ENCODE data around the gene GAS7.

The GAS7 gene

GRCh38 chr17:10147761-10148415 lies 50.5 kb downstream of the GAS7 start:
- Histone ChIP-seq H3K79me2 (ENCODE audit: control insufficient read depth, insufficient read depth, low read length) (no peaks in the 10 kb centered on the region), H3K4me1 (ENCODE audit: control insufficient read depth, low read depth, low read length) (no peaks in the 10 kb centered on the region), H2BK120ac (ENCODE audit: low read depth, low read length) (no peak overlapping the region), H3K4me2 (ENCODE audit: low read length) (no peak overlapping the region), H3K27me3 (ENCODE audit: insufficient read depth, low read length, poor library complexity) (no peaks in the 10 kb centered on the region), H3K23ac (ENCODE audit: low read length) (no peak overlapping the region), H3K27ac (ENCODE audit: low read depth, low read length) (no peak overlapping the region), H2BK15ac (replicated peaks; ENCODE audit: low read depth) (no peak overlapping the region), H3K36me3 (ENCODE audit: control insufficient read depth, insufficient read depth, low read length) (no peaks in the 10 kb centered on the region), H3K9ac (ENCODE audit: low read length) (no peak overlapping the region), H3K18ac (ENCODE audit: low read length) (no peak overlapping the region), H2BK5ac (ENCODE audit: low read length) (no peak overlapping the region), H4K8ac (ENCODE audit: low read depth, low read length) (no peak overlapping the region), H4K5ac (ENCODE audit: low read length) (no peak overlapping the region), H3K79me1 (ENCODE audit: low read length) (no peaks in the 10 kb centered on the region), H3K4me3 (ENCODE audit: low read length) (no peak overlapping the region), H3K4ac (ENCODE audit: low read depth, low read length) (no peak overlapping the region), H3K56ac (ENCODE audit: low read length) (no peak overlapping the region), H2AK5ac (ENCODE audit: low read length) (no peak overlapping the region)
- WGBS (ENCODE audit: extremely low coverage, insufficient coverage, low lambda C conversion rate): no CpG with 5 or more reads among the region's 8 CpGs
- DNase-seq: no peak

DNA sequence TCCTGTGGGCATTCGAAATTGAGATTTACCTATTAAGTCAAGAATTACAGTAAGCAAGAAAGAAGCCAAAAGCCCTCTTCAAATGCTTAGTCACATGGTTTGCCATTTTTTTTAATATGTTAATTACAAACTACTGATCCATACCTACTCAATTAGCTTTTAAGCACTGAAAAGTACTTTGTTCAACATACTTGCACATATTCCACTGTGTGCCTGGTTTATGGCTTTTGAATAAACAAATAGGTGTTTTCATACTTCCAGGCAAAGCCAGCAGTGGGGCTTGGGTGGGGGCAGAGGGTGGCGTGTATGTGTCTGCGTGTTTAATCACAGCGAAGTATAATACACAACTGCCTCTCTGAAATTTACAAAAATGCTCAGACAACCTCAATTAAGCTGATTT lies 51.4 kb downstream of the GAS7 start:
- no peaks in the 10 kb centered on the region for H3K79me1 ChIP-seq (ENCODE audit: low read length)
- no peak overlapping the region for H2BK5ac ChIP-seq (ENCODE audit: low read length)
- DNase-seq: no peak
- no peak overlapping the region for H4K5ac ChIP-seq (ENCODE audit: low read length)
- no peak overlapping the region for H3K18ac ChIP-seq (ENCODE audit: low read length)
- H3K4me3 ChIP-seq (ENCODE audit: low read length): no peak overlapping the region
- no peaks in the 10 kb centered on the region for H3K79me2 ChIP-seq (ENCODE audit: control insufficient read depth, insufficient read depth, low read length)
- H3K9ac ChIP-seq (ENCODE audit: low read length): no peak overlapping the region
- H3K4me1 ChIP-seq (ENCODE audit: control insufficient read depth, low read depth, low read length): no peaks in the 10 kb centered on the region
- no peak overlapping the region for H2BK120ac ChIP-seq (ENCODE audit: low read depth, low read length)
- no CpG with 5 or more reads among the region's 4 CpGs for WGBS (ENCODE audit: extremely low coverage, insufficient coverage, low lambda C conversion rate)
- H3K27ac ChIP-seq (ENCODE audit: low read depth, low read length): no peak overlapping the region
- no peak overlapping the region for H3K4me2 ChIP-seq (ENCODE audit: low read length)
- H4K8ac ChIP-seq (ENCODE audit: low read depth, low read length): no peak overlapping the region
- no peaks in the 10 kb centered on the region for H3K27me3 ChIP-seq (ENCODE audit: insufficient read depth, low read length, poor library complexity)
- H3K23ac ChIP-seq (ENCODE audit: low read length): no peak overlapping the region
- H3K36me3 ChIP-seq (ENCODE audit: control insufficient read depth, insufficient read depth, low read length): no peaks in the 10 kb centered on the region
- H2AK5ac ChIP-seq (ENCODE audit: low read length): no peak overlapping the region
- no peak overlapping the region for H2BK15ac ChIP-seq (replicated peaks; ENCODE audit: low read depth)
- H3K4ac ChIP-seq (ENCODE audit: low read depth, low read length): no peak overlapping the region
- no peak overlapping the region for H3K56ac ChIP-seq (ENCODE audit: low read length)

DNA sequence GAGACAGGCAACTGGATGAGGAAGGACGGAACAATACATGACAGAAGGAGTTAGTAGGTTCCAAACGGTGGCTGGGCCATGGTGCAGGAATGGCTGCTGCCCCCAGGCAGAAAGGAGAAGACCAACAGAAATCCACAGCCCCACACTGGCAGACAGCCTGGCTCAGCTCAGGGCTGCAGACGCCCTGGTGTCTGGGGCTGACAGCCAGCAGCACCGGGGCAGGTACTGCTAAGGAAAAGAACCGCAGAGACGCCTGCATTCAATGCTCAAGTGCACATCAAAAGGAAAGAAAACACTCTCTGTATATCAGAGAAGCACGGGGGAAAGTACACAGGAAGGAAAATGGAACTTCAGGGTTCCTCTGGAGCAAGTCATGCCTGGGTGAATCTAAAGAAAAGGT lies 53.4 kb downstream of the GAS7 start:
- WGBS (ENCODE audit: extremely low coverage, insufficient coverage, low lambda C conversion rate): no CpG with 5 or more reads among the region's 7 CpGs

DNA sequence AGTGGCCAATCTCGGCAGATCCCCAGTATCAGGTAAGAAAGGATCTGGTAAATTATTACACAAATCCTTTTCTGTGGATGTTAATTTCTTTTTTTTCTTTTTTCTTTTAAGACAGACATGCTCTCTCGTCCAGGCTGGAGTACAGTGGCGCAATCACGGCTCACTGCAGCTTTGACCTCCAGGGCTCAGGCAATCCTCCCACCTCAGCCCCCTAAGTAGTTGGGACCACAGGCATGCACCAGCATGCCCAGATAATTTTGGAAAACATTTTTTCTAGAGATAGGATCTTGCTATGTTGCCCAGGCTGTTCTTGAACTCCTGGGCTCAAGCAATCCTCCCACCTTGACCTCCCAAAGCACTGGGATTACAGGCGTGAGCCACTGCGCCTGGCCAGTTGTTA lies 54.0 kb downstream of the GAS7 start:
- Histone ChIP-seq H3K4me1 (ENCODE audit: control insufficient read depth, low read depth, low read length) (peaks cover 2% of the 10 kb centered on the region), H3K4ac (ENCODE audit: low read depth, low read length) (no peak overlapping the region), H2BK120ac (ENCODE audit: low read depth, low read length) (no peak overlapping the region)

More for the DNA sequence above, 53.4 kb downstream of the GAS7 start:
- Histone ChIP-seq H3K23ac (ENCODE audit: low read length) (no peak overlapping the region), H3K56ac (ENCODE audit: low read length) (no peak overlapping the region), H3K18ac (ENCODE audit: low read length) (no peak overlapping the region), H3K4me2 (ENCODE audit: low read length) (no peak overlapping the region), H3K9ac (ENCODE audit: low read length) (no peak overlapping the region), H2BK120ac (ENCODE audit: low read depth, low read length) (no peak overlapping the region), H3K36me3 (ENCODE audit: control insufficient read depth, insufficient read depth, low read length) (no peaks in the 10 kb centered on the region), H3K4ac (ENCODE audit: low read depth, low read length) (no peak overlapping the region), H3K79me1 (ENCODE audit: low read length) (no peaks in the 10 kb centered on the region), H4K5ac (ENCODE audit: low read length) (no peak overlapping the region), H4K8ac (ENCODE audit: low read depth, low read length) (no peak overlapping the region), H3K27me3 (ENCODE audit: insufficient read depth, low read length, poor library complexity) (no peaks in the 10 kb centered on the region), H2BK5ac (ENCODE audit: low read length) (no peak overlapping the region), H3K4me3 (ENCODE audit: low read length) (no peak overlapping the region), H2BK15ac (replicated peaks; ENCODE audit: low read depth) (no peak overlapping the region), H3K4me1 (ENCODE audit: control insufficient read depth, low read depth, low read length) (no peaks in the 10 kb centered on the region), H2AK5ac (ENCODE audit: low read length) (no peak overlapping the region), H3K79me2 (ENCODE audit: control insufficient read depth, insufficient read depth, low read length) (no peaks in the 10 kb centered on the region), H3K27ac (ENCODE audit: low read depth, low read length) (no peak overlapping the region)
- no peak for DNase-seq

DNA sequence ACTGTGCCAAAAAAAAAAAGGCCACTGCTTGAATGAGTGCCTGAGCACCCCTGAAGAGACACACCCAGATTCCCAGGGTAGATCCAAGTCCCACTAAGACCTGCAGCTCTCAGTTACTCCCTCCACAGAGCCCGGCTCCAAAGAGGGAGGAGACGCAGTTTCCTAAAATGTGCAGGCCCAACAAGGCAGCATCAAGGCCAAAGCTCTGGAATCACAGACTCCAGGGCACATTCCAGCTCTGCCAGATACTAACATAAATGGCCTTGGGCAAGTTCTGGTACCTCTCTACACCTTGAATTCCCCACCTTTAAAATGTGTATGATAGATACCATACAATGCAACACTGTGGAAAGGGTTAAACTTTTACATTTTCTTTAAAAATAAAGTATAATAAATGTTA lies 57.0 kb downstream of the GAS7 start:
- no peak overlapping the region for H3K18ac ChIP-seq (ENCODE audit: low read length)
- H2AK5ac ChIP-seq (ENCODE audit: low read length): no peak overlapping the region
- H2BK15ac ChIP-seq (replicated peaks; ENCODE audit: low read depth): no peak overlapping the region
- H2BK5ac ChIP-seq (ENCODE audit: low read length): no peak overlapping the region
- H3K36me3 ChIP-seq (ENCODE audit: control insufficient read depth, insufficient read depth, low read length): no peaks in the 10 kb centered on the region
- H3K4me3 ChIP-seq (ENCODE audit: low read length): no peak overlapping the region
- no peaks in the 10 kb centered on the region for H3K79me1 ChIP-seq (ENCODE audit: low read length)
- H3K56ac ChIP-seq (ENCODE audit: low read length): no peak overlapping the region
- H4K8ac ChIP-seq (ENCODE audit: low read depth, low read length): no peak overlapping the region
- H3K9ac ChIP-seq (ENCODE audit: low read length): no peak overlapping the region
- no CpG with 5 or more reads among the region's 2 CpGs for WGBS (ENCODE audit: extremely low coverage, insufficient coverage, low lambda C conversion rate)
- H3K4me2 ChIP-seq (ENCODE audit: low read length): no peak overlapping the region
- H3K27me3 ChIP-seq (ENCODE audit: insufficient read depth, low read length, poor library complexity): no peaks in the 10 kb centered on the region
- peaks cover 2% of the 10 kb centered on the region for H3K4me1 ChIP-seq (ENCODE audit: control insufficient read depth, low read depth, low read length)
- H3K27ac ChIP-seq (ENCODE audit: low read depth, low read length): peak overlapping the region; percentile 23
- H2BK120ac ChIP-seq (ENCODE audit: low read depth, low read length): no peak overlapping the region
- no peak overlapping the region for H4K5ac ChIP-seq (ENCODE audit: low read length)
- DNase-seq: no peak
- H3K4ac ChIP-seq (ENCODE audit: low read depth, low read length): no peak overlapping the region
- H3K23ac ChIP-seq (ENCODE audit: low read length): no peak overlapping the region
- H3K79me2 ChIP-seq (ENCODE audit: control insufficient read depth, insufficient read depth, low read length): no peaks in the 10 kb centered on the region

More for the DNA sequence above, 54.0 kb downstream of the GAS7 start:
- no peak overlapping the region for H4K8ac ChIP-seq (ENCODE audit: low read depth, low read length)
- H3K79me1 ChIP-seq (ENCODE audit: low read length): no peaks in the 10 kb centered on the region
- no peaks in the 10 kb centered on the region for H3K36me3 ChIP-seq (ENCODE audit: control insufficient read depth, insufficient read depth, low read length)
- H2AK5ac ChIP-seq (ENCODE audit: low read length): no peak overlapping the region
- H3K27ac ChIP-seq (ENCODE audit: low read depth, low read length): no peak overlapping the region
- no peak overlapping the region for H2BK5ac ChIP-seq (ENCODE audit: low read length)
- no peak overlapping the region for H3K9ac ChIP-seq (ENCODE audit: low read length)
- H2BK15ac ChIP-seq (replicated peaks; ENCODE audit: low read depth): no peak overlapping the region
- no peaks in the 10 kb centered on the region for H3K79me2 ChIP-seq (ENCODE audit: control insufficient read depth, insufficient read depth, low read length)
- H3K56ac ChIP-seq (ENCODE audit: low read length): no peak overlapping the region
- H4K5ac ChIP-seq (ENCODE audit: low read length): no peak overlapping the region
- no peak overlapping the region for H3K23ac ChIP-seq (ENCODE audit: low read length)
- no CpG with 5 or more reads among the region's 6 CpGs for WGBS (ENCODE audit: extremely low coverage, insufficient coverage, low lambda C conversion rate)
- H3K18ac ChIP-seq (ENCODE audit: low read length): no peak overlapping the region
- H3K27me3 ChIP-seq (ENCODE audit: insufficient read depth, low read length, poor library complexity): no peaks in the 10 kb centered on the region
- H3K4me2 ChIP-seq (ENCODE audit: low read length): no peak overlapping the region
- no peak for DNase-seq
- H3K4me3 ChIP-seq (ENCODE audit: low read length): no peak overlapping the region

DNA sequence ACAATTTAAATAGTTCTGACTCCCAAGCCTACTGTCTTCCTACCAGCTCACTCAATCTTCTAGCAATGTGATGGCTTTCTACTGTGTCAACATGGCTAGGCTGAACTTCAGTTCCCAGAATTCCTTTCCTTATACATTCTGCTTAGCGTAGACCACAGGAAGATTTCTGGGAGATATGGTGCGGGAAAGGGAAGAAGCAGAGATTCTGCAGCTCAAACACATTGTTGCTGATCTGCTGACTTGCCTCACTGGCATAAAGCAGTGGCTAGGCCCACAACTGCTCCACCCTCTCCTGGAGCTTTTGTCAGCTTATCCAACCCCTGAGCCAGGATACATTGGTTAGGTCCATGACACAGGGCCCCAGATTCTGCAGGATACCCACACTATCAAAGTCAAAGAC lies 58.8 kb downstream of the GAS7 start:
- H3K4me3 ChIP-seq (ENCODE audit: low read length): no peak overlapping the region
- H3K4ac ChIP-seq (ENCODE audit: low read depth, low read length): no peak overlapping the region
- H4K8ac ChIP-seq (ENCODE audit: low read depth, low read length): no peak overlapping the region
- H3K27me3 ChIP-seq (ENCODE audit: insufficient read depth, low read length, poor library complexity): no peaks in the 10 kb centered on the region
- H2BK120ac ChIP-seq (ENCODE audit: low read depth, low read length): no peak overlapping the region
- H3K27ac ChIP-seq (ENCODE audit: low read depth, low read length): no peak overlapping the region
- H3K23ac ChIP-seq (ENCODE audit: low read length): no peak overlapping the region
- peak overlapping the region; percentile 30 for H2BK5ac ChIP-seq (ENCODE audit: low read length)
- H4K5ac ChIP-seq (ENCODE audit: low read length): no peak overlapping the region
- no peak overlapping the region for H2AK5ac ChIP-seq (ENCODE audit: low read length)
- DNase-seq: no peak
- H3K9ac ChIP-seq (ENCODE audit: low read length): no peak overlapping the region
- no peak overlapping the region for H3K4me2 ChIP-seq (ENCODE audit: low read length)
- H3K18ac ChIP-seq (ENCODE audit: low read length): no peak overlapping the region
- H3K36me3 ChIP-seq (ENCODE audit: control insufficient read depth, insufficient read depth, low read length): no peaks in the 10 kb centered on the region
- H2BK15ac ChIP-seq (replicated peaks; ENCODE audit: low read depth): no peak overlapping the region
- no CpG with 5 or more reads among the region's 2 CpGs for WGBS (ENCODE audit: extremely low coverage, insufficient coverage, low lambda C conversion rate)
- H3K4me1 ChIP-seq (ENCODE audit: control insufficient read depth, low read depth, low read length): peaks cover 3% of the 10 kb centered on the region
- no peaks in the 10 kb centered on the region for H3K79me2 ChIP-seq (ENCODE audit: control insufficient read depth, insufficient read depth, low read length)
- no peaks in the 10 kb centered on the region for H3K79me1 ChIP-seq (ENCODE audit: low read length)
- no peak overlapping the region for H3K56ac ChIP-seq (ENCODE audit: low read length)

Data from mesendoderm (in vitro differentiated cells).